Brain pericyte (primary cell): ENCODE data around the gene GPR152.
A peak's percentile ranks its signal among the peaks of the same experiment; 100 is the strongest.

Experiments used
- DNase-seq: peaks from one replicate; pipeline ENCODE4 v3.0.0-alpha.2; 2012; ENCODE audit warnings: low read depth, low spot score

GPR152 gene

GRCh38 chr11:67440229-67441097 lies 12.1 kb downstream of the GPR152 start:
- DNase-seq: no peak

GRCh38 chr11:67439321-67440228 lies 13.0 kb downstream of the GPR152 start:
- DNase-seq: no peak

DNA sequence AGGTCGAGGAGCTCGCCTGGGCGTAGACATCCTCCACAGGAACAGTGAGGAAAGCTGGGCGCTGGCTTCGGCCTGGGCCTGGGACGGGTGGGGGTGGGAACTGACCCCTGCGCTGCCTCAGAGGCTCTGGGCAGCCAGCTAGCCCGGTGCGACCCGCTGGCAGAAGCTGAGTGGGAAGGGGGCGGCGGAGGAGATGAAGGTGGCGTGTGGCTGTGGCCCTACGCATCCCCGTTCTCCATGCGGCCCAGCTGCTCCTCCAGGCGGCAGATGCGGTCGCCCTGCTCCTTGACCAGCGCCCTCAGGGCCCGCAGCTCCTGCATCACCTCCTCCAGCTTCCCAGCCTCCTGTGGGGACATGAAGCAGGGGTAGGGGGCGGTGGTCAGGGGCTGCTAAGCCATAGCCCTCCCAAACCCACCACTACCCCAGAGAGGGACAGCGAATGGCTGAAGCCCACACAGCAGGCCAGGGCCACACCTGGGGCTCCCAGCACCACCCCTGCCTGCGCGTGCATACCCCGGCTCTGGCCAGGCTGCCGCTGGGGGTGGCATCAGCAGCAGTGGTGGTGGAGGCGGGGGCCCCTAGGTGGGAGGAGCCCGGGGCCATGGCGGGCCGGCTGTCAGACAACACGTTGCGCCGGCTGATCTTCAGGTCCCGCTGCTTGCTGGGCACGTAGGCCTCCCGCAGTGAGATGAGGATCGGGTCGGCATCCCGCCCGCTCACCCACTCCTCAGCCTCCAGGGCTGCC lies 14.2 kb downstream of the GPR152 start:
- DNase-seq: no peak

- DNase-seq: no peak
Observed at GRCh38 chr11:67437809-67438157, 14.7 kb downstream of the GPR152 start.

DNA sequence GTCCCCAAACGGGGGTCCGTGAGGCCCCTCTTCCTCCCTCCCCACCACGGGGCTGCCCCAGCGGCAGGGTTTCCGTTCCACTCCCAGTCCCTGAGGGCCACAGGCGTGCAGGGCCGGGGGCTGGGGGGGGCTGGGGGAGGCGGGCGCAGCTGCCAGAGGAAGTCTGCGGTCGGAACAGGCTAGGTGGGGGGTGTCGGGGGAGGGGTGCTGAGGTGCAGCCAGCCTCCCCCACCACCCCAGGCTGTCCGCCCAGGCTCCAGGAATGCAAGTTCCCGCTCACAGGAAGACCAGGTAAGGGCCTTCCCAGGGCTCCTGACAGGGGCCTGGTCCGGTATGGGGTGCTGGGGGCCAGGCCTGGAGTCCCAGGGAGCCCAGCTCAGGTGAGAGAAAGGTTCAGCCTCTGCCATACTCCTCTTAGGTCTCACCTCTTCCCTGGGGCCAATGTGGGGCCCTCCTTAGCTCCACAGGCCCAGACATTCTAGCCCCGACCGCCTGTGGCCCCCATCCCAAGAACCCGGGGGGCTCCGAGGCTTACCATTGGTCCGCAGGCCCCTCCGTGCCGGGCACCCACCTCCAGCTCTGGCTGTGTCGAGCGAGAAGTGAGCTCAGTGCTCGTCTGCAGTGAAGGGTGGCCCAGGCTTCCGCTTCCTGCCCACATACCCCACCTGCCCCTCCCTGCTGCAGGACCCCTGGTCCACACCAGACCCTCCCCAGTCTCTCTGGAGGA lies 15.3 kb downstream of the GPR152 start, which contains the start of gene PTPRCAP:
TSS of gene PTPRCAP (minus strand) at position 601 of the 727 bp plus-strand sequence. CDS start at position 538, 63 bp downstream.
- no peak for DNase-seq

- no peak for DNase-seq
Observed at GRCh38 chr11:67436459-67437081, 16.0 kb downstream of the GPR152 start.

DNA sequence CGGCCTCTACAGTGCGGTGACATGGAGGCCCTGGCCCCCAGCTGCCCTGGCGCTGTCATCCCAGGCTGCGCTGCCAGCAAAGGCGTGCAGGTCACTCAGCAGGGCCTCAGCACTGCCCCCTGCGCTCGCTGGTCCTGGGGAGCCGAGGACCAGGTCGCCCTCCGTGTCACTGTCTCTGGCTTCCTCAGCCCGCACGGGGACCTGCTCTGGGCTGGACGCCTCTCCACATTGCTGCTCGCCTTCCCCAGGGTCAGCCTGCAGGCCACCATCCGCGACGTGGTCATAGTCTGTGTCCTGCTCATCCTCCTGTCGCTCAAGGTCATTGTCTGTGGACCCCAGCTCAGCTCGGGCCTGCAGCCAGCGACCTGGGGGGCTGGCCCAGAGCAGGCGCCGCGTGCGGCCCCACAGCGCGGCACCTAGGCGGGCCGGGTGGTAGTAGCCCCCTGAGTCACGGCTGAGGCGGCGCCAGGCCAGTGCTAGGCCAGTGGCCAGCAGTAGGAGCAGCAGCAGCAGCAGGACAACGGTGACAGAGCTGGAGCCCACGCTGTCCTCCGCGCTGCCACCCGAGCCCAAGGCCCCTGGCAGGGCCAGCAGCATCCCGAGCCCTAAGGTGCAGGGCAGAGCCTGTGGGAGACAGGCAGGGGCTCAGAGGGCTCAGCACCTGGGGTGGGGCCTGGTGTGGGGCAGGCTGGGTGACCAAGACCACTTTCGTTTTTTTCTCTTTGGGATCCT lies 16.6 kb downstream of the GPR152 start:
- DNase-seq: no peak

DNA sequence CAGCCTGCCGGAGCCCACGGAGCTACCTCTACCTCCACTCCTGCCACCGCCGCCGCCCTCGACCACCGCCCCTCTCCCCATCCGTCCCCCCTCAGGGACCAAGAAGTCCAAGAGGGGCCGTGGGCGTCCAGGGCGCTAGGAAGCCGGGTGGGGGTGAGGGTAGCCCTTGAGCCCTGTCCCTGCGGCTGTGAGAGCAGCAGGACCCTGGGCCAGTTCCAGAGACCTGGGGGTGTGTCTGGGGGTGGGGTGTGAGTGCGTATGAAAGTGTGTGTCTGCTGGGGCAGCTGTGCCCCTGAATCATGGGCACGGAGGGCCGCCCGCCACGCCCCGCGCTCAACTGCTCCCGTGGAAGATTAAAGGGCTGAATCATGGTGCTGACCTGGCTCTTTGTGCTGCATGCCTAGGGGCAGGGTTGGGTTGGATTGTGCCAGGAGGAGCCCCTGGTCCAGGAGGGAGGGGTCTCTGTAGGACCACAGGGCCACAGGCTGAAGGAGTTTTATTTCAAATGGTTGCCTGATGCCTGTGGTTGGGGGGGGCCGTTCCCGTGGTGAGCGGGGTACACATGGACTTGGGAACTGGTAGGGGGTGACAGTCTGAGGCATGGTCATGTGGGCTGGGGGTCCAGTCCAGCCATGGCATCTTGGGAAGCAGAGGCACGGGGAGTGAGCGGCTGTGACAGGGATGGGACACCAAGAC lies 17.4 kb downstream of the GPR152 start:
- no peak for DNase-seq

DNA sequence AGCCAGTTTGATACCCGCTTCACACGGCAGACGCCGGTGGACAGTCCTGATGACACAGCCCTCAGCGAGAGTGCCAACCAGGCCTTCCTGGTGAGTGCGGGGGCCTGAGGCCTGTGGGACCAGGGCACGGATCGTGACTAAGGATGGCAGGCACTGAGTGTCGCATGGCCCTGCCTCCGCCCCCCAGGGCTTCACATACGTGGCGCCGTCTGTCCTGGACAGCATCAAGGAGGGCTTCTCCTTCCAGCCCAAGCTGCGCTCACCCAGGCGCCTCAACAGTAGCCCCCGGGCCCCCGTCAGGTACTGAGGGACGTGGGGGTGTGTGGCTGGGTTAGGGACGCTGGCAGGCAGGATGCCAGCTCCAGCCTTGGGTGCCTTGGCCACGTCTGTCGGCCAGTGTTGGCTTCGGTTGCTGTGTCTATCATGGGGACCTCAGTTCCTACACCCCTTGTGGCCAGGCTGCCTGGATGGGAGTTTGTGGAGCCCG lies 18.1 kb downstream of the GPR152 start:
- no peak for DNase-seq

DNA sequence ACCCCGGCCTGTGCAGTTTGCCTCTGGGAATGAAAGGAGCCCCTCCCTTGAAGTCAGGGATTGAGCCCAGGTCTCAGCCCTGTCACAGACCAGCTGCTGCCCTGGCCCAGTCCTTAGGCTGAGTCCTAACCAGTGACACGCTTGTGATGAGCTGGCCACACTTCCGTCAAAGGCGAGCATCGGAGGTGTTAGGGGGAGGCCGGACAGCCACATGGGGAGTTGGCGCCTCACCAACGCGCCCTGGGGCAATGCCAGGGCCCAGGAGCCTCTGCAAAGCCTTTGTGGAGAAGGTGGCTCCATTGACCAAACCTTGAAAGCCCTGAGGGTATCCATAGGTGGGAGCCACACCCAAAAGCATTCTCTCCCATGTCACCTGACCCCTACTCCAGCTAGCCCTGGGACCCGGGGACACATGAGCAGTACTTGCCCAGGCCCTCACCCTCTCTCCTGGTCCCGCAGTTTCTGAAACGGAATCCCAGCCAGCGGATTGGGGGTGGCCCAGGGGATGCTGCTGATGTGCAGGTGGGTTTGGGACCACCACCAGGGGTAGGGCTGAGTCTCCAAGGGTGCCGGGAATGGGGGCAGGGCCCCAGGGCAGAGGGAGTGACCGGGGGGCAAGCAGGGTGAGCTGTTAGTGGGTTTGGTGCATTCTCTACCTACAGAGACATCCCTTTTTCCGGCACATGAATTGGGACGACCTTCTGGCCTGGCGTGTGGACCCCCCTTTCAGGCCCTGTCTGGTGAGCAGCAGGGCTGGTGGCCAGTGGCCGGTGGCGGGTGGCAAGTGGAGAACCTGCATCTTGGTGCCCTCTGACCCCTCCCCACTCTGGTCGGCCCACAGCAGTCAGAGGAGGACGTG lies 18.8 kb downstream of the GPR152 start:
- no peak for DNase-seq

DNA sequence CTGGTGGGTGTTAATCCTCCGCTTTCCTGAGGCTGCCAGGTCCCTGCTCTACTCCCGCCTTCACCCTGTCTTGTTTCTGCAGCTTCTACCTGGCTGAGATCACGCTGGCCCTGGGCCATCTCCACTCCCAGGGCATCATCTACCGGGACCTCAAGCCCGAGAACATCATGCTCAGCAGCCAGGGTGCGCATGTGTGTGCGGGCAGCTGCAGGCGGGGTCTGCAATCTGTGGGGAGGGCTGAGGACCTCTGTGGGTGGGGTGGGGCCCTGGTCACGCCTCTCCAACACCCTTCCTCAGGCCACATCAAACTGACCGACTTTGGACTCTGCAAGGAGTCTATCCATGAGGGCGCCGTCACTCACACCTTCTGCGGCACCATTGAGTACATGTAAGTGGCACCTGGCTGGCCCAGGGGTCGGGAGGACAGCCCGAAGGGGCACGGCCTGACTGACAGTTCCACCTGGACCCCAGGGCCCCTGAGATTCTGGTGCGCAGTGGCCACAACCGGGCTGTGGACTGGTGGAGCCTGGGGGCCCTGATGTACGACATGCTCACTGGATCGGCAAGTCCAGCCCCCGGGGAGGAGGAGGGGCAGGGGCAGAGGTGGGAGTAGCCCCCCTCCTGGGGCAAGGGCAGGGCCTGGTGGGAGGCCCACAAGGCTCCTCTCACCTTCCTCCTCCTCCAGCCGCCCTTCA lies 19.7 kb downstream of the GPR152 start:
- no peak for DNase-seq

GRCh38 chr11:67431346-67432249 lies 20.9 kb downstream of the GPR152 start:
- no peak for DNase-seq

DNA sequence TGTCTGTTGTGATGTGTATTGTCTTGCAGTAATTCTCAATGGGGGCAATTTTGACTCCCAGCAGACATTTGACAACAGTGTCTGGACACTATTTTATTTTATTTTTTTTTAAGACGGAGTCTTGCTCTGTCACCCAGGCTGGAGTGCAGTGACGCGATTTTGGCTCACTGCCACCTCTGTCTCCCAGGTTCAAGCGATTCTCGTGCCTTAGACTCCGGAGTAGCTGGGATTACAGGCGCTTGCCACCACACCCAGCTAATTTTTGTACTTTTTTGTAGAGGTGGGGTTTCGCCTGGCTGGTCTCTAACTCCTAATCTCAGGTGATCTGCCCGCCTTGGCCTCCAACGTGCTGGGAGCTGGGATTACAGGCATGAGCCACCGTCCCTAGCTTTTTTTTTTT lies 22.8 kb downstream of the GPR152 start:
- no peak for DNase-seq

DNA sequence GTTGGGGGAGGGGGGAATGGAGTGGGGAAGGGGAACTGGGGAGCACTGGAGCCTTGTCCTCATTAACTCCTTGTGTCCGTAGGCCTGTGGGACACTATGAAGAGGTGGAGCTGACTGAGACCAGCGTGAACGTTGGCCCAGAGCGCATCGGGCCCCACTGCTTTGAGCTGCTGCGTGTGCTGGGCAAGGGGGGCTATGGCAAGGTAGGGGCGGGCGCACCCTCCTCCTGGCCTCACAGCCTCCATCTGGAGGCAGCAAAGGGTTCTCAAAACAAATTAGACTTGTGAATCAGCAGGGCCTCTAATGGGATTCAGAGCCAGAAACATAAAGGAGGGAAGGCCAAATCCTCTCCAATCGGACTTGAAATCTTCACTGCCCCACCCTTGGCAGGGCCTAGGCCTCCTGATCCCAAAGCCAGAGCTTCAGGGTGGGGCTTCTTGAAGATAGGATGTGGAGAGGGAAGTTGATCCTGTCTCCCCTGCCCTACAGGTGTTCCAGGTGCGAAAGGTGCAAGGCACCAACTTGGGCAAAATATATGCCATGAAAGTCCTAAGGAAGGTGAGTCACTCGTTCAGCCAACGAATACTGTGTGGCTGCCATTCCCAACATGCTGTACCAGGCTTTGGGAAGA lies 23.4 kb downstream of the GPR152 start:
- DNase-seq: no peak

DNA sequence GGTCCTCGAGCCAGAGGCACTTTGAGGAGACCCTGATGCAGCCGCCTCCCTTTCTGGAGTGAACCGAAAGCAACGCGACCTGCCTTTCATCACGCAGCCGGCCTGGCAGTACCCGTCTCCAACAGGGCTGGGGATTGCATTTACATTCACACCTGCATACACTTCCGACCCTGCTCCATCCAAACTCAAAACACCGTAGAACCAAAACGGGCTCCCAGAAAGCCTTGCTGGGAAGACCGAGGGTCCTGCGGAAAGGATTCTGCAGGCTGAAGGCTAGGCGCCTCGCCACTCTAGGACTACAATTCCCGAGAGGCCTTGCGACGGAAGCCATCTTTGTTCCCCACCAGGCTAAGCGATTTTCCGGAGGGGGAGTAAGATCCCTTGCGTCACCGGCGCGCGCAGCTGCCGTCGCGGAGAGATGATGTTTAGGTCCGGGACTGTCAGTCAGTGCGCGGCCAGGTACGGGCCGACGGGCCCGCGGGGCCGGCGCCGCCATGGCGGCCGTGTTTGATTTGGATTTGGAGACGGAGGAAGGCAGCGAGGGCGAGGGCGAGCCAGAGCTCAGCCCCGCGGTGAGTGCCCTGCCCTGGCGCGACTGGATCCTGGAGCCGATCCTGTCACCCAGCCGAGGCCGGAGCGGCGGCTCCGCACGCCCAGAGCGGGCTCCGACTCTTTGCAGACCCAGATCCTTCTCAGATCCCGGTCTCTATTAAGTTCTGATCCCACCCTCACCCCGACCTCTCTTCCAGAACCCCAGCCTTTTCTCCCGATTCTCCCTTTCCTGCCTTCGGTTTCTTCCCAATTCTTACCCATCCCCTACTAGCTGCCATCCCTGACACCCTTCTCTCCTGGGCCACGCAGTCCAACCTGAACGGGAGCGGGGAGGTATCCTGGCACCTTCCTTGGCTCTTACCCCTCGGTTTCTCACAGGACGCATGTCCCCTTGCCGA lies 24.2 kb downstream of the GPR152 start, which contains the start of gene RPS6KB2:
TSS of gene RPS6KB2 (plus strand) at position 443 of the 950 bp plus-strand sequence. CDS start at position 495, 52 bp downstream.
- DNase-seq: peak; percentile 91
